HG03039 (cell line): ENCODE data around the gene DZIP1L.

ENCODE experiments used
- ATAC-seq: cut with Tn5 transposase; IDR thresholded peaks from one replicate; pipeline ENCODE4 v1.9.1; 2021; ENCODE audit warnings: mild to moderate bottlenecking, moderate library complexity; ENCODE audit not compliant: unreplicated experiment

DZIP1L gene

GRCh38 chr3:138068579-138069174 lies 46.7 kb downstream of the DZIP1L start:
- peak; percentile 65 for ATAC-seq

GRCh38 chr3:138068046-138068445 lies 47.4 kb downstream of the DZIP1L start:
- ATAC-seq, result no peak

GRCh38 chr3:138066972-138067371 lies 48.4 kb downstream of the DZIP1L start:
- ATAC-seq, result no peak

GRCh38 chr3:138066383-138066782 lies 49.0 kb downstream of the DZIP1L start:
- peak; percentile 89 for ATAC-seq

GRCh38 chr3:138065949-138066348 lies 49.5 kb downstream of the DZIP1L start:
- ATAC-seq, result no peak

- ATAC-seq, result no peak
Measured at GRCh38 chr3:138063416-138063815, 52.0 kb downstream of the DZIP1L start.

GRCh38 chr3:138062626-138063025 lies 52.8 kb downstream of the DZIP1L start:
- ATAC-seq, result no peak

GRCh38 chr3:138062037-138062436 lies 53.4 kb downstream of the DZIP1L start:
- no peak for ATAC-seq

- no peak for ATAC-seq
Measured at GRCh38 chr3:138060792-138061191, 54.6 kb downstream of the DZIP1L start.

GRCh38 chr3:138059261-138059660 lies 56.1 kb downstream of the DZIP1L start:
- ATAC-seq, result no peak

GRCh38 chr3:138057384-138057783 lies 58.0 kb downstream of the DZIP1L start:
- ATAC-seq, result no peak

- no peak for ATAC-seq
Measured at GRCh38 chr3:138054057-138054456, 61.4 kb downstream of the DZIP1L start.

- ATAC-seq, result peak; percentile 58
Measured at GRCh38 chr3:138051947-138052802, 63.2 kb downstream of the DZIP1L start.

- ATAC-seq, result no peak
Measured at GRCh38 chr3:138049157-138049919, 66.1 kb downstream of the DZIP1L start.

- ATAC-seq, result no peak
Measured at GRCh38 chr3:138047596-138048158, 67.7 kb downstream of the DZIP1L start.

GRCh38 chr3:138046955-138047354 lies 68.5 kb downstream of the DZIP1L start:
- peak; percentile 56 for ATAC-seq

GRCh38 chr3:138046085-138046484 lies 69.3 kb downstream of the DZIP1L start:
- no peak for ATAC-seq

GRCh38 chr3:138043266-138044029 lies 72.0 kb downstream of the DZIP1L start:
- ATAC-seq, result no peak

- ATAC-seq, result no peak
Measured at GRCh38 chr3:138042043-138042442, 73.4 kb downstream of the DZIP1L start.

GRCh38 chr3:138038725-138039462 lies 76.5 kb downstream of the DZIP1L start:
- no peak for ATAC-seq
